Ascending aorta (tissue), 2 donors: ENCODE results near the gene CPSF7. TPM values are rescaled to one million over a fixed set of nuclear protein-coding genes. Genes with fewer than 3 reads are reported as not detected.

Experiments used
- DNase-seq, 2 donors: peaks; one replicate each; pipeline ENCODE4 v3.0.0-alpha.2; 2019; ENCODE audit warnings: low spot score in 2 of 2
- H3K27ac ChIP-seq, 2 donors: fragments of 200-600 bp; sonication (generic); one replicate each; pipeline ENCODE4 v1.5.1; 2016 to 2017; ENCODE audit warnings: mild to moderate bottlenecking in 1 of 2
- H3K27me3 ChIP-seq: fragments of 200-600 bp; sonication (generic); one replicate; pipeline ENCODE4 v1.5.1; 2017
- H3K36me3 ChIP-seq, 2 donors: fragments of 200-600 bp; sonication (generic); one replicate each; pipeline ENCODE4 v1.5.1; 2016
- H3K4me1 ChIP-seq, 2 donors: fragments of 200-600 bp; sonication (generic); one replicate each; pipeline ENCODE4 v1.5.1; 2016 to 2017; ENCODE audit warnings: mild to moderate bottlenecking in 1 of 2
- H3K4me3 ChIP-seq, 2 donors: fragments of 200-600 bp; sonication (generic); one replicate each; pipeline ENCODE4 v1.5.1; 2016 to 2017; ENCODE audit warnings: mild to moderate bottlenecking in 1 of 2
- H3K9me3 ChIP-seq, 2 donors: fragments of 200-600 bp; sonication (generic); one replicate each; pipeline ENCODE4 v1.5.1; 2016
- intact Hi-C: fragments of 100-400 bp; cut with DNase I; formaldehyde crosslinking; loops from one replicate; pipeline ENCODE4 v1.15.1; 2023
- total RNA-seq: library from RNA; depleted of rRNA; stranded (reverse); fragments of >200 nt; gene quantifications from one replicate; pipeline ENCODE4 v1.1.0, GENCODE V29; 2016
- TF ChIP-seq, protein P1 (sequence below), 3 experiments: fragments of 200-600 bp in 2 of 3; fragments of 450-650 bp in 1 of 3; sonication (generic) in 2 of 3; IDR thresholded peaks; one replicate each; pipeline ENCODE4 v1.5.1; 2016 to 2019; ENCODE audit warnings: antibody characterized with exemption in 3 of 3, mild to moderate bottlenecking in 1 of 3, moderate library complexity in 1 of 3

CPSF7 gene
- total RNA-seq = 22.9 TPM

GRCh38 chr11:61429691-61430582, at the start of gene CPSF7, which contains the start of gene SDHAF2:
TSS of gene CPSF7 (minus strand) at chr11:61429975. CDS start at chr11:61429235, 740 bp downstream.
TSS of gene SDHAF2 (plus strand) at chr11:61430124. CDS start at chr11:61430147, 23 bp downstream.
- Histone ChIP-seq H3K27me3 (no peaks in the 10 kb centered on the region), H3K4me3 (peak within 1 kb of the TSS; percentile 70 to 77), H3K9me3 (no peaks in the 10 kb centered on the region), H3K36me3 (peaks cover 19 to 36% of the 10 kb centered on the region in 2 donors), H3K27ac (peak within 1 kb of the TSS; percentile 98 to 99), H3K4me1 (peaks cover 0 to 10% of the 10 kb centered on the region in 2 donors)
- intact Hi-C loops = loop anchor here (2.0 kb wide), 1 partner anchor 97 kb away; the partner anchor contains the start of genes DDB1 and TKFC
- TF ChIP-seq, protein P1, sequence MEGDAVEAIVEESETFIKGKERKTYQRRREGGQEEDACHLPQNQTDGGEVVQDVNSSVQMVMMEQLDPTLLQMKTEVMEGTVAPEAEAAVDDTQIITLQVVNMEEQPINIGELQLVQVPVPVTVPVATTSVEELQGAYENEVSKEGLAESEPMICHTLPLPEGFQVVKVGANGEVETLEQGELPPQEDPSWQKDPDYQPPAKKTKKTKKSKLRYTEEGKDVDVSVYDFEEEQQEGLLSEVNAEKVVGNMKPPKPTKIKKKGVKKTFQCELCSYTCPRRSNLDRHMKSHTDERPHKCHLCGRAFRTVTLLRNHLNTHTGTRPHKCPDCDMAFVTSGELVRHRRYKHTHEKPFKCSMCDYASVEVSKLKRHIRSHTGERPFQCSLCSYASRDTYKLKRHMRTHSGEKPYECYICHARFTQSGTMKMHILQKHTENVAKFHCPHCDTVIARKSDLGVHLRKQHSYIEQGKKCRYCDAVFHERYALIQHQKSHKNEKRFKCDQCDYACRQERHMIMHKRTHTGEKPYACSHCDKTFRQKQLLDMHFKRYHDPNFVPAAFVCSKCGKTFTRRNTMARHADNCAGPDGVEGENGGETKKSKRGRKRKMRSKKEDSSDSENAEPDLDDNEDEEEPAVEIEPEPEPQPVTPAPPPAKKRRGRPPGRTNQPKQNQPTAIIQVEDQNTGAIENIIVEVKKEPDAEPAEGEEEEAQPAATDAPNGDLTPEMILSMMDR (IDR thresholded peaks at IDR 0.05) = no peak
- DNase-seq = peak; percentile 77 to 98

- H3K36me3 ChIP-seq = no peaks in the 10 kb centered on the region
- no peak overlapping the region for H3K27ac ChIP-seq
- H3K9me3 ChIP-seq = no peaks in the 10 kb centered on the region
- H3K4me1 ChIP-seq = peaks cover 0 to 6% of the 10 kb centered on the region in 2 donors
- no peaks in the 10 kb centered on the region for H3K27me3 ChIP-seq
- intact Hi-C loops = loop anchor here (1.0 to 2.0 kb wide), 2 partner anchors 39 to 161 kb away; no protein-coding TSS in a partner anchor
- TF ChIP-seq, protein P1 (IDR thresholded peaks at IDR 0.05) = peak; percentile 82 to 96 (median 95)
- no peak for DNase-seq
- no peak overlapping the region for H3K4me3 ChIP-seq
Measured at GRCh38 chr11:61477727-61478148, 48.0 kb upstream of the CPSF7 start.

DNA sequence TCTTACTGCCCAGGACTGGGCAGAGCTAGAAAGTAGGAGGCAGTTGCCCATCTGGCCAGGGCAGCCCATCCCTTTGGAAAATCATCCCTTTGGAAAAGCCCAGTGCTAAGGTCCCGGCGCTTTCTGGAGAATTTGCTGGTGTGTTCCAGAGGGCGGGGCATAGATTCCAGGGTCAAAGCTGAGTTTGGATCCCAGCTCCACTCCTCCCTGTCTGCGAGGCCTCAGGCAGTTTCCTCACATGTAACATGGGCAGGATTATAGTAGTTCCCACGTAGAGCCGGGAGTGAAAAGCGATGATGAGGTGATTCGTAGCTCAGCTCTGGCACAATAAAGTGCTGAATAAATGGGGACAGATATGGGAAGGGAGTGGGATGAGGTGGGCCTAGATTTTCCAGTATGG, 47.4 kb upstream of the CPSF7 start:
- Histone ChIP-seq H3K4me3 (no peak overlapping the region), H3K4me1 (peaks cover 0 to 10% of the 10 kb centered on the region in 2 donors), H3K36me3 (no peaks in the 10 kb centered on the region), H3K27me3 (no peaks in the 10 kb centered on the region), H3K27ac (no peak overlapping the region), H3K9me3 (no peaks in the 10 kb centered on the region)
- TF ChIP-seq, protein P1 (IDR thresholded peaks at IDR 0.05) = no peak
- DNase-seq = no peak
- intact Hi-C loops = no loop called here

- H3K36me3 ChIP-seq = no peaks in the 10 kb centered on the region
- TF ChIP-seq, protein P1 (IDR thresholded peaks at IDR 0.05) = no peak
- DNase-seq = no peak
- H3K4me3 ChIP-seq = no peak overlapping the region
- H3K27me3 ChIP-seq = no peaks in the 10 kb centered on the region
- H3K4me1 ChIP-seq = peaks cover 0 to 16% of the 10 kb centered on the region in 2 donors
- H3K27ac ChIP-seq = no peak overlapping the region
- H3K9me3 ChIP-seq = no peaks in the 10 kb centered on the region
- intact Hi-C loops = no loop called here
Measured at GRCh38 chr11:61476371-61476770, 46.6 kb upstream of the CPSF7 start.

GRCh38 chr11:61475433-61475832, 45.7 kb upstream of the CPSF7 start:
- Histone ChIP-seq H3K36me3 (peaks cover 0 to 9% of the 10 kb centered on the region in 2 donors), H3K9me3 (no peaks in the 10 kb centered on the region)
- intact Hi-C loops = no loop called here

More at GRCh38 chr11:61475433-61475832, 45.7 kb upstream of the CPSF7 start:
- no peaks in the 10 kb centered on the region for H3K27me3 ChIP-seq
- TF ChIP-seq, protein P1 (IDR thresholded peaks at IDR 0.05) = no peak
- H3K4me1 ChIP-seq = peaks cover 0 to 16% of the 10 kb centered on the region in 2 donors
- no peak overlapping the region for H3K4me3 ChIP-seq
- DNase-seq = no peak
- H3K27ac ChIP-seq = no peak overlapping the region
